Kidney epithelial cell (primary cell): ENCODE results near the gene FAM163B. TPM values are rescaled to one million over a fixed set of nuclear protein-coding genes. Genes with fewer than 3 reads are reported as not detected.

Experiments used
- DNase-seq: peaks from one replicate; pipeline ENCODE4 v3.0.0-alpha.2; 2010; ENCODE audit warnings: low read depth
- H3K27me3 ChIP-seq: 2 replicates; pipeline ENCODE4 v1.6.0; 2011; ENCODE audit warnings: low read length; ENCODE audit not compliant: control insufficient read depth, insufficient read depth
- H3K36me3 ChIP-seq: 2 replicates; pipeline ENCODE4 v1.5.1; 2011; ENCODE audit warnings: low read length; ENCODE audit not compliant: control insufficient read depth, insufficient read depth
- H3K4me3 ChIP-seq: 2 replicates; pipeline ENCODE4 v1.5.1; 2011; ENCODE audit warnings: low read depth, mild to moderate bottlenecking, control low read depth, low read length
- CTCF ChIP-seq: IDR thresholded peaks from 2 replicates; pipeline ENCODE4 v1.5.1; 2011; ENCODE audit warnings: mild to moderate bottlenecking, moderate library complexity, low read length, control low read depth, inconsistent platforms; ENCODE audit not compliant: insufficient read depth, poor library complexity, severe bottlenecking
- total RNA-seq: library from RNA; depleted of rRNA; stranded (reverse); fragments of >200 nt; gene quantifications from 2 replicates; pipeline ENCODE4 v1.2.3, GENCODE V29; 2015

The FAM163B gene
- total RNA-seq, 1 donor from 2014 or later: not detected

- no peak overlapping the region for H3K4me3 ChIP-seq
- TF ChIP-seq CTCF: no peak
- H3K36me3 ChIP-seq: no peaks in the 10 kb centered on the region
- H3K27me3 ChIP-seq: peaks cover 34% of the 10 kb centered on the region
- DNase-seq: no peak
Observed at GRCh38 chr9:133572821-133573361, 36.3 kb downstream of the FAM163B start.

GRCh38 chr9:133571896-133572595, 37.1 kb downstream of the FAM163B start:
- Histone ChIP-seq H3K4me3 (no peak overlapping the region), H3K27me3 (peaks cover 27% of the 10 kb centered on the region), H3K36me3 (no peaks in the 10 kb centered on the region)
- no peak for TF ChIP-seq CTCF
- DNase-seq: no peak

- Histone ChIP-seq H3K27me3 (peaks cover 23% of the 10 kb centered on the region), H3K4me3 (no peak overlapping the region), H3K36me3 (no peaks in the 10 kb centered on the region)
- no peak for DNase-seq
- no peak for TF ChIP-seq CTCF
Observed at GRCh38 chr9:133571391-133571890, 37.7 kb downstream of the FAM163B start.

GRCh38 chr9:133570691-133571080, 38.5 kb downstream of the FAM163B start:
- H3K36me3 ChIP-seq: no peaks in the 10 kb centered on the region
- peaks cover 20% of the 10 kb centered on the region for H3K27me3 ChIP-seq
- no peak overlapping the region for H3K4me3 ChIP-seq
- no peak for TF ChIP-seq CTCF
- DNase-seq: no peak

- H3K36me3 ChIP-seq: no peaks in the 10 kb centered on the region
- H3K27me3 ChIP-seq: peaks cover 22% of the 10 kb centered on the region
Observed at GRCh38 chr9:133569891-133570690, 39.1 kb downstream of the FAM163B start.

More at GRCh38 chr9:133569891-133570690, 39.1 kb downstream of the FAM163B start:
- DNase-seq: no peak
- no peak overlapping the region for H3K4me3 ChIP-seq
- no peak for TF ChIP-seq CTCF
